Fibroblast of villous mesenchyme (primary cell): ENCODE results near the gene EIF5A. TPM values are rescaled to one million over a fixed set of nuclear protein-coding genes. Genes with fewer than 3 reads are reported as not detected.

Experiments
- DNase-seq: peaks from one replicate; pipeline ENCODE4 v3.0.0-alpha.2; 2010; ENCODE audit warnings: low read depth
- H3K4me3 ChIP-seq: 2 replicates; pipeline ENCODE4 v1.5.1; 2011; ENCODE audit warnings: low read depth, mild to moderate bottlenecking, low read length
- total RNA-seq: library from RNA; depleted of rRNA; stranded (reverse); fragments of >200 nt; gene quantifications from 2 replicates; pipeline ENCODE4 v1.2.3, GENCODE V29; 2012
- TF ChIP-seq, protein P1 (sequence below): IDR thresholded peaks from 2 replicates; pipeline ENCODE4 v1.5.1; 2012; ENCODE audit warnings: low read depth, mild to moderate bottlenecking, low read length; ENCODE audit not compliant: insufficient read depth

Gene EIF5A
- total RNA-seq, 1 donor, result 641 TPM

GRCh38 chr17:7352910-7353635, 45.6 kb downstream of the EIF5A start:
- TF ChIP-seq, protein P1, sequence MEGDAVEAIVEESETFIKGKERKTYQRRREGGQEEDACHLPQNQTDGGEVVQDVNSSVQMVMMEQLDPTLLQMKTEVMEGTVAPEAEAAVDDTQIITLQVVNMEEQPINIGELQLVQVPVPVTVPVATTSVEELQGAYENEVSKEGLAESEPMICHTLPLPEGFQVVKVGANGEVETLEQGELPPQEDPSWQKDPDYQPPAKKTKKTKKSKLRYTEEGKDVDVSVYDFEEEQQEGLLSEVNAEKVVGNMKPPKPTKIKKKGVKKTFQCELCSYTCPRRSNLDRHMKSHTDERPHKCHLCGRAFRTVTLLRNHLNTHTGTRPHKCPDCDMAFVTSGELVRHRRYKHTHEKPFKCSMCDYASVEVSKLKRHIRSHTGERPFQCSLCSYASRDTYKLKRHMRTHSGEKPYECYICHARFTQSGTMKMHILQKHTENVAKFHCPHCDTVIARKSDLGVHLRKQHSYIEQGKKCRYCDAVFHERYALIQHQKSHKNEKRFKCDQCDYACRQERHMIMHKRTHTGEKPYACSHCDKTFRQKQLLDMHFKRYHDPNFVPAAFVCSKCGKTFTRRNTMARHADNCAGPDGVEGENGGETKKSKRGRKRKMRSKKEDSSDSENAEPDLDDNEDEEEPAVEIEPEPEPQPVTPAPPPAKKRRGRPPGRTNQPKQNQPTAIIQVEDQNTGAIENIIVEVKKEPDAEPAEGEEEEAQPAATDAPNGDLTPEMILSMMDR, result no peak
- peak overlapping the region; percentile 94 for H3K4me3 ChIP-seq
- no peak for DNase-seq

GRCh38 chr17:7354262-7354843, 46.9 kb downstream of the EIF5A start:
- no peak overlapping the region for H3K4me3 ChIP-seq
- peak; percentile 21 for DNase-seq
- TF ChIP-seq, protein P1, result no peak

DNA sequence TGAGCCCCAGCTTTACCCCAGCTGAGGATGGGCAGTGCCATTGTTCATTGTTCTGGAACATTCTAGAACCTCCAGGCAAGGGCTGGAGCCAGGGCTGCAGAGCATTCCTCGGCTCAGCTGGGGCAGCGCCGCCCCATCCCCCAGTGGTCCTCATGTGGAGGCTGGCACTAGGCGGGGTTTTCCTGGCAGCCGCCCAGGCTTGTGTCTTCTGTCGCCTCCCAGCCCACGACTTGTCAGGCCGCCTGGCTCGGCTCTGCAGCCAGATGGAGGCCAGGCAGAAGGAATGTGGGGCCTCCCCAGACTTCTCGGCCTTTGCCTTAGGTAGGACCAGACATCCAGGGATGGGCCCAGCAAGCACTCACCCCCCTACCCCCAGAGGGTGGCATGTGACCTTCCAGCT, 47.6 kb downstream of the EIF5A start, which contains the start of gene TMEM95:
TMEM95 (plus strand) TSS at position 104 of the 400 bp plus-strand sequence; CDS start at position 153, 49 bp downstream.
- no peak for DNase-seq
- TF ChIP-seq, protein P1, result no peak
- no peak within 1 kb of the TSS for H3K4me3 ChIP-seq

- DNase-seq, result no peak
- TF ChIP-seq, protein P1, result no peak
- H3K4me3 ChIP-seq, result no peak overlapping the region
Measured at GRCh38 chr17:7355573-7355972, 48.1 kb downstream of the EIF5A start.

GRCh38 chr17:7356072-7356549, 48.7 kb downstream of the EIF5A start:
- TF ChIP-seq, protein P1, result peak; percentile 80
- no peak overlapping the region for H3K4me3 ChIP-seq
- DNase-seq, result peak; percentile 70

DNA sequence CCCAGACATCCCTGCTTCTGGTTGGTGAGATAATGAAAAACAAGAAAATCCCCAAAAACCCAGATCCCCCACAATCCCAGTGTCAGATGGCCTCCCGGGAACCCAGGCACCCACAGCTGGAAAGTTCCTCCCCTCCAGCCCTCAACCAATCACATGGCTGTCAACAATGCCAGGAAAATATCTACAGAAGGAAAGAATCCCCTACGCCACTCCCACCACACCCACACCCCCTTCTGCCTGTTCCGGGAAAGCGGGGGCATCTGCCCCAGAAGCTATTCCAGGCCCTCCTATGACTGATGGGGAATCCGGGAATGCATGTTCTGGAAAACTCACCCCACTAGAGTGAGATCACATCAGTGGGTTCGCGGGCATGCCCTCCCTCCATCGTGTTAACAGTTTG, 49.3 kb downstream of the EIF5A start:
- TF ChIP-seq, protein P1, result no peak
- no peak for DNase-seq

DNA sequence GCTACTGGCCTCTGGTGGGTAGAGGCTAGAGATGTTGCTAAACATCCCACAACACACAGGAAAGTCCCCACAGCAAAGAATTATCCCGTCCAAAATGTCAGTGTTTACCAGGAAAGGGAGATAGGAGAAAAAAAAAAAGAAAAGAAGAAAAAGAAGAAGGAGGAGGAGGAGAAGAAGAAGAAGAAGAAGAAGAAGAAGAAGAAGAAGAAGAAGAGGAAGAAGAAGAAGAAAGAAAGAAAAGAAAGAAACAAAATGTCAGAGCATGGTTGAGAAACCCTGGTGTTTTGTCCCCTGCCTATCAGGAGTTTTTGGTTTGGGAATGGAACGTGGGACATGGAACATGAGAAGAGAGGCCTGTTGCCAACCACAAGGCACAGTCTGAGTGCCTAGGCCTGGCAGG, 50.0 kb downstream of the EIF5A start:
- TF ChIP-seq, protein P1, result no peak
- no peak for DNase-seq
- no peak overlapping the region for H3K4me3 ChIP-seq

More for the DNA sequence above, 49.3 kb downstream of the EIF5A start:
- no peak overlapping the region for H3K4me3 ChIP-seq
